Lower leg skin (tissue), 4 donors: ENCODE measurements around the gene CACNA1G. TPM values are rescaled to one million over a fixed set of nuclear protein-coding genes. Genes with fewer than 3 reads are reported as not detected.
A peak's percentile ranks its signal among the peaks of the same experiment; 100 is the strongest.

Experiments
- DNase-seq, 2 donors: peaks; one replicate each; pipeline ENCODE4 v3.0.0-alpha.2; 2019; ENCODE audit warnings: low spot score in 2 of 2
- H3K4me3 ChIP-seq: fragments of 200-600 bp; sonication (generic); 2 replicates; pipeline ENCODE4 v1.5.1; 2017; ENCODE audit warnings: mild to moderate bottlenecking, low read depth; ENCODE audit not compliant: poor library complexity, severe bottlenecking
- POLR2A ChIP-seq, 2 donors: fragments of 450-650 bp; IDR thresholded peaks; one replicate each; pipeline ENCODE4 v1.6.1; 2016 to 2017; ENCODE audit warnings: antibody characterized with exemption in 2 of 2, mild to moderate bottlenecking in 1 of 2, moderate library complexity in 1 of 2
- WGBS, 2 donors: methylation state at CpG; one replicate each; pipeline ENCODE4 v1.1.5; 2018; 5-methylcytosine and 5-hydroxymethylcytosine counted together
- intact Hi-C: fragments of 100-400 bp; cut with DNase I; formaldehyde crosslinking; loops from one replicate; pipeline ENCODE4 v1.15.0; 2023; ENCODE audit warnings: low total_unique reads
- total RNA-seq, 4 donors: library from RNA; depleted of rRNA; stranded (reverse); fragments of >200 nt; gene quantifications; one replicate each; pipeline ENCODE4 v1.1.0, GENCODE V29; 2016
- TF ChIP-seq, protein P1 (sequence below), 3 donors: fragments of 450-650 bp; IDR thresholded peaks; one replicate each; pipeline ENCODE4 v1.5.1; 2016; ENCODE audit warnings: antibody characterized with exemption in 3 of 3, mild to moderate bottlenecking in 3 of 3, moderate library complexity in 2 of 3

Gene CACNA1G
- total RNA-seq, 4 donors from 2014 or later, result 1.3 to 3.1 (median 1.8) TPM

DNA sequence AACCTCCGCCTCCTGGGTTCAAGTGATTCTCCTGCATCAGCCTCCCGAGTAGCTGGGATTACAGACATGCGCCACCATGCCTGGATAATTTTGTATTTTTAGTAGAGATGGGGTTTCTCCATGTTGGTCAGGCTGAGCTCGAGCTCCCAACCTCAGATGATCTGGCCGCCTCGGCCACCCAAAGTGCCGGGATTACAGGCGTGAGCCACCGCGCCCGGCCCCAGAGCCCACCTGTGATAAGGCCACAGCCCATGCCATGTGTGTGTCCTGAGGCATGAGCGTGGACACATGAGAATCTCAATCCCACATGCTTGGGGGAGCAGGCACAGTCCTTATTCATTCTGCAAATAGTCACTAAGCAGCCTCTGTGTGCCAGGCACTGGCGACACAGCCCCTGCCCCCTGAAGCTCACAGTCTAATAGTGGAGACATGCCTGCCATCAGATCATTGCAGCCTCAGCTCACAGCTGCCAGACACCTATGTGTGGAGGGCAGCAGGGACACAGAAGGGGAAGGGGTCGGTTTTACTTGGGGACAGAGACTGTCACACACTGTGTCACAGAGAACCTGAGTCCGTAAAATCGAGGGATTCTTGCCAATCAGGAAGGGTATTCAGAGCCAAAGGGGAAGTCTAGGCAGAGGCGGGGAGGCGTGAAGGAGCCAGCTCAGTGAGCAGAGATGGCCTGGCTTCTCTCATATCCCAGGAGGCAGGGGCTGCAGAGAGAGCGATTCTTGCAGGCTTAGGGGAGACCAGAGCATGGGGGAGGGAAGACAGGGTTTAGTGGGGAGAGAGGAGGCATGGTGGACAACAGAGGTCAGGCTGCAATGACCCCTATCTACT is 64.7 kb downstream of the CACNA1G start:
- intact Hi-C loops, result loop anchor here (5.0 to 10.0 kb wide), 2 partner anchors 78 to 140 kb away; partner anchors contain the start of gene SPATA20
- 82 to 85% methylated on average over 19 of the region's 19 CpGs for WGBS, 2 donors
- no peak overlapping the region for H3K4me3 ChIP-seq
- TF ChIP-seq POLR2A (IDR thresholded peaks at IDR 0.05), result no peak
- TF ChIP-seq, protein P1, sequence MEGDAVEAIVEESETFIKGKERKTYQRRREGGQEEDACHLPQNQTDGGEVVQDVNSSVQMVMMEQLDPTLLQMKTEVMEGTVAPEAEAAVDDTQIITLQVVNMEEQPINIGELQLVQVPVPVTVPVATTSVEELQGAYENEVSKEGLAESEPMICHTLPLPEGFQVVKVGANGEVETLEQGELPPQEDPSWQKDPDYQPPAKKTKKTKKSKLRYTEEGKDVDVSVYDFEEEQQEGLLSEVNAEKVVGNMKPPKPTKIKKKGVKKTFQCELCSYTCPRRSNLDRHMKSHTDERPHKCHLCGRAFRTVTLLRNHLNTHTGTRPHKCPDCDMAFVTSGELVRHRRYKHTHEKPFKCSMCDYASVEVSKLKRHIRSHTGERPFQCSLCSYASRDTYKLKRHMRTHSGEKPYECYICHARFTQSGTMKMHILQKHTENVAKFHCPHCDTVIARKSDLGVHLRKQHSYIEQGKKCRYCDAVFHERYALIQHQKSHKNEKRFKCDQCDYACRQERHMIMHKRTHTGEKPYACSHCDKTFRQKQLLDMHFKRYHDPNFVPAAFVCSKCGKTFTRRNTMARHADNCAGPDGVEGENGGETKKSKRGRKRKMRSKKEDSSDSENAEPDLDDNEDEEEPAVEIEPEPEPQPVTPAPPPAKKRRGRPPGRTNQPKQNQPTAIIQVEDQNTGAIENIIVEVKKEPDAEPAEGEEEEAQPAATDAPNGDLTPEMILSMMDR (IDR thresholded peaks at IDR 0.05), result no peak
- DNase-seq, result no peak

DNA sequence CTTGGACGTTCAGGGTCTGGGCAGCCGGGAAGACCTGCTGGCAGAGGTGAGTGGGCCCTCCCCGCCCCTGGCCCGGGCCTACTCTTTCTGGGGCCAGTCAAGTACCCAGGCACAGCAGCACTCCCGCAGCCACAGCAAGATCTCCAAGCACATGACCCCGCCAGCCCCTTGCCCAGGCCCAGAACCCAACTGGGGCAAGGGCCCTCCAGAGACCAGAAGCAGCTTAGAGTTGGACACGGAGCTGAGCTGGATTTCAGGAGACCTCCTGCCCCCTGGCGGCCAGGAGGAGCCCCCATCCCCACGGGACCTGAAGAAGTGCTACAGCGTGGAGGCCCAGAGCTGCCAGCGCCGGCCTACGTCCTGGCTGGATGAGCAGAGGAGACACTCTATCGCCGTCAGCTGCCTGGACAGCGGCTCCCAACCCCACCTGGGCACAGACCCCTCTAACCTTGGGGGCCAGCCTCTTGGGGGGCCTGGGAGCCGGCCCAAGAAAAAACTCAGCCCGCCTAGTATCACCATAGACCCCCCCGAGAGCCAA is 65.6 kb downstream of the CACNA1G start:
- no peak for TF ChIP-seq POLR2A (IDR thresholded peaks at IDR 0.05)
- TF ChIP-seq, protein P1 (IDR thresholded peaks at IDR 0.05), result peak in 1 of 3 donors; percentile 27
- 39 to 44% methylated on average over 17 of the region's 19 CpGs for WGBS, 2 donors
- intact Hi-C loops, result loop anchor here (5.0 to 10.0 kb wide), 2 partner anchors 79 to 141 kb away; partner anchors contain the start of gene SPATA20
- DNase-seq, result peak; percentile 64 to 95
- H3K4me3 ChIP-seq, result no peak overlapping the region

DNA sequence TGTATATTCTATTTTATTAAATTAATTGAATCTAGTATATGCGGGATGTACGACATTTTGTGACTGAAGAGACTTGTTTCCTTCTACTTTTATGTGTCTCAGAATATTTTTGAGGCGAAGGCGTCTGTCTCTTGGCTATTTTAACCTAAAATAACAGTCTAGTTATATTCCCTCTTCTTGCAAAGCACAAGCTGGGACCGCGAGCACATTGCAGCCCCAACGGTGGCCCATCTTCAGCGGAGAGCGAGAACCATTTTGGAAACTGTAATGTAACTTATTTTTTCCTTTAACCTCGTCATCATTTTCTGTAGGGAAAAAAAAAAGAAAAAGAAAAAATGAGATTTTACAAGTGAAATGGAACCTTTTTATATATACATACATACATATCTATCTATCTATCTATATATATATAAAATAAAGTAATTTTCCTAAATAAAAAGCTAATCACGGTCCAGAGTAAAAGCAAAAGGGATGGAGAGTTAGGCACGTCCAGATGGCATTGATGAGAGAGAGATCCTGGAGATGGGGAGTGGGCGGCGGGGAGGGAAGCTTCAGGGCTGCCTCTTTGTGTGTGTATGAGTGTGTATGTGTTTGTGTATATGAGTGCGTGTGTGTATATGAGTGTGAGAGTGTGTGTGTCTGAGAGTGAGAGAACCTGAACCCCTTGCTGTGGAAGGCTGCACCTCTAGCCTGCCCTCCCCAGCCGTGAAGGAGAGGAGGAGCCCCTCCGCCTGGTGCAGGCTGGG is 66.7 kb downstream of the CACNA1G start:
- no peak for TF ChIP-seq POLR2A (IDR thresholded peaks at IDR 0.05)
- TF ChIP-seq, protein P1 (IDR thresholded peaks at IDR 0.05), result no peak
- no peak for DNase-seq
- intact Hi-C loops, result loop anchor here (5.0 to 10.0 kb wide), 2 partner anchors 80 to 142 kb away; partner anchors contain the start of gene SPATA20
- 85 to 89% methylated on average over 17 of the region's 17 CpGs for WGBS, 2 donors
- no peak overlapping the region for H3K4me3 ChIP-seq

DNA sequence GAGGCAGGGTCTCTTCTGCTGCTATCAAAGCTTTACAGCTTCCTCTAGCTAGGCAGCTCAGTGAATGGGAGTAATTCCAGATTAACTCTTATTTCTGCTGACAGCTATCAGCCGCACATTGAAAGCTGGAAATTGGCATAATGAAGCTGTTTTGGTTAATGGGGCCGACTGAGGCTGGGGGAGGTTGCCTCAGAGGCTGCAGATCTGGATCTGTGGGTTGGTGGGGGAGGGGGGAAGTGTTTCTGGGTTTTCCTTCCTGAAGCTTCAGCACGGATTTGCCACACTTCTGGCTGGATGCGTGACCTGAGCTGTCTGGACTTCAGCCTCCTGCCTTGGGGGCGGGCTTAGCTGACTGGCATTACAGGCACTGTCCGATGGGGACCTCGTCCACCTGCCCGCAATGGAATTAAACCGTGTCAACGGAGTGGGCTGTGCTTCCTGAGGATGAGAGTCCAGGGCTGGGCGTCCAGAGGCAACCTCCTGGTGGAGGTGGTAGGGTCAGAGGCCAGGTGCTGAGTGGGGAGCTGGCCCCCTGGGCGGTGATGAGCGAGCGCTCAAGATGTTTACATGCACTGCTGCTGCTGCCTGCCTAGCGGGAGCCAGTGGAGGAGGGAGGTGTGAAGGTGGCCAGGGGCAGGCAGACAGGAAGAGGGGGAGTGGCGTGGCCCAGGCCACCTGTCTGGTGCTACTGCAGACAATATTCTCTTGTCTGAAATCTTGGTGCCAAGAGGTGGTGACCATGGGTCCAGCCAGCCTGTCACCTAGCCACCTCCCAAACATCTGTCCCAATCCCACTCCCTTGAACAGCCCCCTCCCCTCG is 67.5 kb downstream of the CACNA1G start:
- no peak for DNase-seq
- intact Hi-C loops, result loop anchor here (5.0 to 10.0 kb wide), 2 partner anchors 81 to 143 kb away; partner anchors contain the start of gene SPATA20
- TF ChIP-seq, protein P1 (IDR thresholded peaks at IDR 0.05), result no peak
- TF ChIP-seq POLR2A (IDR thresholded peaks at IDR 0.05), result no peak
- H3K4me3 ChIP-seq, result no peak overlapping the region
- WGBS, 2 donors, result 51 to 58% methylated on average over 16 to 17 of the region's 17 CpGs

DNA sequence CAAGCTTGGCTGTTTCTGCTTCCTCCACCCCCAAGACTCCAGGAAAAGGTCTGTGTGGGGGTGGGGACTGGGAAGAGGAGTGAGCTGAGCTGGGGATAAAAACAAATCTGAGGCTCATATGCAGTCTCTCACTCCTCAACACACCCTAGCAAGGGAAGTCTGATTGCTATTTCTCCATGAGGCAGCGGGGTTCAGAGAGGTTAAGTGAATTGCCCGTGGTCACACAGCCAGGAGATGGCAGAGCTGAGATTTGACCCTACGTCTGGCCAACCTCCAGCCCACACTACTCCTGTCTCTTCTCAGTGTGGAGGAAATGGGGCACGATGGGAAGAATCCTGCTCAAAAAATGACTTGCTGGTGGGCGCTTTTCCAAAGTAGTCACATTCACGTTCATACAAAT is 69.4 kb downstream of the CACNA1G start:
- H3K4me3 ChIP-seq, result no peak overlapping the region
- DNase-seq, result no peak
- WGBS, 2 donors, result 61 to 66% methylated on average over 6 of the region's 6 CpGs
- intact Hi-C loops, result loop anchor here (5.0 to 10.0 kb wide), 3 partner anchors 52 to 145 kb away; partner anchors contain the start of gene SPATA20
- TF ChIP-seq, protein P1 (IDR thresholded peaks at IDR 0.05), result no peak
- TF ChIP-seq POLR2A (IDR thresholded peaks at IDR 0.05), result no peak
